MM.1S (cell line): ENCODE measurements around the gene TUBB2B.

Source experiments
- DNase-seq: peaks from one replicate; pipeline ENCODE4 v3.0.0-alpha.2; 2015
- H2AFZ ChIP-seq: fragments of 300-600 bp; sonication (generic); 2 replicates; pipeline ENCODE4 v1.6.0; 2016; ENCODE audit warnings: antibody characterized with exemption, low read length
- H3F3A ChIP-seq: fragments of 300-600 bp; sonication (generic); 2 replicates; pipeline ENCODE4 v1.6.1; 2016; ENCODE audit warnings: mild to moderate bottlenecking, antibody characterized with exemption, low read length, moderate library complexity, mixed read lengths; ENCODE audit not compliant: insufficient read depth
- H3K27ac ChIP-seq: fragments of 300-600 bp; sonication (generic); 2 replicates; pipeline ENCODE4 v1.5.1; 2016; ENCODE audit warnings: mild to moderate bottlenecking, low read length
- H3K27me3 ChIP-seq: fragments of 300-600 bp; sonication (generic); replicated peaks from 2 replicates; pipeline ENCODE4 v1.6.0; 2016; ENCODE audit warnings: low read length; ENCODE audit not compliant: insufficient read depth
- H3K36me3 ChIP-seq: fragments of 300-600 bp; sonication (generic); replicated peaks from 2 replicates; pipeline ENCODE4 v1.6.1; 2016; ENCODE audit warnings: mild to moderate bottlenecking, low read length, mixed read lengths; ENCODE audit not compliant: insufficient read depth
- H3K4me1 ChIP-seq: fragments of 300-600 bp; sonication (generic); 2 replicates; pipeline ENCODE4 v1.6.1; 2016; ENCODE audit warnings: low read length, mixed read lengths
- H3K4me2 ChIP-seq: fragments of 300-600 bp; sonication (generic); 2 replicates; pipeline ENCODE4 v1.6.0; 2016; ENCODE audit warnings: low read depth, low read length
- H3K4me3 ChIP-seq: fragments of 300-600 bp; sonication (generic); 2 replicates; pipeline ENCODE4 v1.5.1; 2016; ENCODE audit warnings: low read length, mixed read lengths
- H3K79me2 ChIP-seq: fragments of 300-600 bp; sonication (generic); 2 replicates; pipeline ENCODE4 v1.6.1; 2016; ENCODE audit warnings: mixed run types, low read length, mixed read lengths
- H3K9ac ChIP-seq: fragments of 300-600 bp; sonication (generic); 2 replicates; pipeline ENCODE4 v1.6.1; 2016; ENCODE audit warnings: low read length, mixed read lengths
- H3K9me2 ChIP-seq: fragments of 300-600 bp; sonication (generic); replicated peaks from 2 replicates; pipeline ENCODE4 v1.6.1; 2016; ENCODE audit warnings: mild to moderate bottlenecking, low read length, mixed read lengths; ENCODE audit not compliant: insufficient read depth
- H3K9me3 ChIP-seq: fragments of 300-600 bp; sonication (generic); replicated peaks from 2 replicates; pipeline ENCODE4 v1.6.1; 2016; ENCODE audit warnings: mild to moderate bottlenecking, low read length, mixed read lengths; ENCODE audit not compliant: insufficient read depth
- H4K20me1 ChIP-seq: fragments of 300-600 bp; sonication (generic); 2 replicates; pipeline ENCODE4 v1.6.1; 2016; ENCODE audit warnings: mild to moderate bottlenecking, low read length, moderate library complexity, mixed read lengths; ENCODE audit not compliant: insufficient read depth
- EZH2 ChIP-seq: fragments of 300-600 bp; sonication (generic); optimal IDR thresholded peaks from 2 replicates; pipeline ENCODE3; 2017; ENCODE audit warnings: low read depth, mild to moderate bottlenecking, antibody characterized with exemption, low read length, mixed read lengths
- EZH2phosphoT487 ChIP-seq: fragments of 300-600 bp; sonication (generic); IDR thresholded peaks from 2 replicates; pipeline ENCODE4 v1.6.1; 2018; ENCODE audit warnings: antibody characterized with exemption, low read length
- TF ChIP-seq, protein P1 (sequence below): fragments of 300-600 bp; sonication (generic); IDR thresholded peaks from 2 replicates; pipeline ENCODE4 v1.5.1; 2016; ENCODE audit warnings: antibody characterized with exemption, low read length, mixed read lengths

Gene TUBB2B

DNA sequence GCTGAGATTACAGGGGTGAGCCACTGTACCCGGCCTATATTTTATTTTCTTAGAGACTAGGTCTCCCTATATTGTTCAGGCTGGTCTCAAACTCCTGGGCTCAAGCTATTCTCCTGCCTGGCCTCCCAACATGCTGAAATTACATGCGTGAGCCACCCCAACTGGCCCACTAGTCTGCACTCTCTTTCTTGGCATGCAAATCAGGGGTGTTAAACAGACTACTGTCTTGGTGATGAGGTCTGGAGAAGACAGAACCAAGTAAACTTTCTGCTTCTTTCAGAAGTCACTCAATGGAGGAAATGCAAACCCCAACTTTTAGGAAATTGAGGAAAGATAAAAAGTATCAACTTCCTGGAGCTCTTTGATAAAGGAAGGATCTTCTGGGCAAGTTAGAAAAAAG, 8.0 kb upstream of the TUBB2B start:
- Histone ChIP-seq H3K79me2 (no peaks in the 10 kb centered on the region), H3K9me3 (no peaks in the 10 kb centered on the region), H3K27me3 (peaks cover 13% of the 10 kb centered on the region), H3K4me2 (no peak overlapping the region), H3K27ac (no peak overlapping the region), H2AFZ (no peak overlapping the region), H3K36me3 (no peaks in the 10 kb centered on the region), H3K4me3 (no peak overlapping the region), H3K9me2 (no peaks in the 10 kb centered on the region), H4K20me1 (no peaks in the 10 kb centered on the region), H3F3A (peaks cover 12% of the 10 kb centered on the region), H3K4me1 (peaks cover 16% of the 10 kb centered on the region), H3K9ac (no peak overlapping the region)
- no peak for DNase-seq
- TF ChIP-seq, protein P1, sequence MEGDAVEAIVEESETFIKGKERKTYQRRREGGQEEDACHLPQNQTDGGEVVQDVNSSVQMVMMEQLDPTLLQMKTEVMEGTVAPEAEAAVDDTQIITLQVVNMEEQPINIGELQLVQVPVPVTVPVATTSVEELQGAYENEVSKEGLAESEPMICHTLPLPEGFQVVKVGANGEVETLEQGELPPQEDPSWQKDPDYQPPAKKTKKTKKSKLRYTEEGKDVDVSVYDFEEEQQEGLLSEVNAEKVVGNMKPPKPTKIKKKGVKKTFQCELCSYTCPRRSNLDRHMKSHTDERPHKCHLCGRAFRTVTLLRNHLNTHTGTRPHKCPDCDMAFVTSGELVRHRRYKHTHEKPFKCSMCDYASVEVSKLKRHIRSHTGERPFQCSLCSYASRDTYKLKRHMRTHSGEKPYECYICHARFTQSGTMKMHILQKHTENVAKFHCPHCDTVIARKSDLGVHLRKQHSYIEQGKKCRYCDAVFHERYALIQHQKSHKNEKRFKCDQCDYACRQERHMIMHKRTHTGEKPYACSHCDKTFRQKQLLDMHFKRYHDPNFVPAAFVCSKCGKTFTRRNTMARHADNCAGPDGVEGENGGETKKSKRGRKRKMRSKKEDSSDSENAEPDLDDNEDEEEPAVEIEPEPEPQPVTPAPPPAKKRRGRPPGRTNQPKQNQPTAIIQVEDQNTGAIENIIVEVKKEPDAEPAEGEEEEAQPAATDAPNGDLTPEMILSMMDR = no peak
- TF ChIP-seq EZH2phosphoT487 (no peak), EZH2 (no peak)

DNA sequence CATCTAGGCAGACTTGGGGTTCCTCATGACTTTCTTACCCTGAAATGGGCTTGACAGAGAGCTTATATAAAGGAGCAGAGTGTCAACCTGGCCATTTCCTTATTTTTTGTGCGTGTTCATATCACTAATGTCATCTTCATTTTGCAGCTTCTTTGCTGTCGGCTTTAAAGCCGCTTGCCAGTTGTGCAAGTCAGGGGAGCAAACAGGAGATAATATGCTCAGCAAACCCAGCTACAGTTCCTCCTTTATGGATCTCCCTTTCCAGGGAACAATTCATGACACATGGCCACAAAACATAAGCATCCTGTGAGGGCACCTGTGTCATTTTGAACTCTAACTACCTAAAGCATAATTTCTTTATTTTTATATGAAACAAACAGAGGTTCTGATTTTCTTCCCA, 6.5 kb upstream of the TUBB2B start:
- H3K4me2 ChIP-seq = no peak overlapping the region

DNA sequence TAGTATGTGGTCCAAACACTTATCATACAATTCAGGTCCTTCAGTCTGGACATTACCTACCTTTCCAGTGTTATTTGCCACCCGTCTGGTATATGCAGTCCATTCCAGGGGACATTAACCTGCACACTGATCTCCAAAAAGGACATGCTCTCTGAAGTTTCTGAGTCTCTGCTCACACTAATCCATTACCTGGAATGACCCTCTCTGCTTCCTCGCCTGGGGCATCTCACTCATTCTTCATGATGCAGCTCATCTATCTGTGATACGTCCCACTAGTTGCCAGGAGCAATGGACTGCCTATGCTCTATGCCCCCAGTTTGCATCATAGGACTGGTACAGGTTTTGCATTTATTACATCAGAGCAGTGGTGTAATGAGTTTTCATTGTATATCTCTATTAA, 5.9 kb upstream of the TUBB2B start:
- Histone ChIP-seq H3F3A (peaks cover 12% of the 10 kb centered on the region), H3K9me2 (no peaks in the 10 kb centered on the region), H3K36me3 (no peaks in the 10 kb centered on the region), H3K4me2 (no peak overlapping the region), H3K4me3 (no peak overlapping the region), H3K4me1 (peaks cover 26% of the 10 kb centered on the region), H2AFZ (no peak overlapping the region), H3K79me2 (no peaks in the 10 kb centered on the region), H3K9me3 (no peaks in the 10 kb centered on the region), H3K27me3 (peaks cover 33% of the 10 kb centered on the region), H4K20me1 (no peaks in the 10 kb centered on the region), H3K27ac (no peak overlapping the region), H3K9ac (no peak overlapping the region)
- DNase-seq = no peak
- TF ChIP-seq EZH2phosphoT487 (no peak), EZH2 (no peak)
- TF ChIP-seq, protein P1 = no peak

More for the DNA sequence above, 6.5 kb upstream of the TUBB2B start:
- TF ChIP-seq EZH2phosphoT487 (no peak), EZH2 (no peak)
- TF ChIP-seq, protein P1 = no peak
- peaks cover 22% of the 10 kb centered on the region for H3K4me1 ChIP-seq
- H3F3A ChIP-seq = peaks cover 12% of the 10 kb centered on the region
- no peak overlapping the region for H3K27ac ChIP-seq
- no peak overlapping the region for H3K9ac ChIP-seq
- no peaks in the 10 kb centered on the region for H3K36me3 ChIP-seq
- H3K9me3 ChIP-seq = no peaks in the 10 kb centered on the region
- no peak overlapping the region for H3K4me3 ChIP-seq
- H3K9me2 ChIP-seq = no peaks in the 10 kb centered on the region
- peaks cover 29% of the 10 kb centered on the region for H3K27me3 ChIP-seq
- no peaks in the 10 kb centered on the region for H3K79me2 ChIP-seq
- no peak for DNase-seq
- no peaks in the 10 kb centered on the region for H4K20me1 ChIP-seq
- H2AFZ ChIP-seq = no peak overlapping the region
